A204.1 (cell line): ENCODE results near the gene CD300C.
"Not testable (repeated sequence)": the region's sequence is repeated elsewhere in the genome, so short reads cannot be mapped to it uniquely, and the experiment has no call there.

Source experiments
- FAIRE-seq: peaks from 2 replicates; lab custom pipeline; 2012; peaks lifted over from hg19 to GRCh38; lab: Jason Lieb, UNC

The CD300C gene

DNA sequence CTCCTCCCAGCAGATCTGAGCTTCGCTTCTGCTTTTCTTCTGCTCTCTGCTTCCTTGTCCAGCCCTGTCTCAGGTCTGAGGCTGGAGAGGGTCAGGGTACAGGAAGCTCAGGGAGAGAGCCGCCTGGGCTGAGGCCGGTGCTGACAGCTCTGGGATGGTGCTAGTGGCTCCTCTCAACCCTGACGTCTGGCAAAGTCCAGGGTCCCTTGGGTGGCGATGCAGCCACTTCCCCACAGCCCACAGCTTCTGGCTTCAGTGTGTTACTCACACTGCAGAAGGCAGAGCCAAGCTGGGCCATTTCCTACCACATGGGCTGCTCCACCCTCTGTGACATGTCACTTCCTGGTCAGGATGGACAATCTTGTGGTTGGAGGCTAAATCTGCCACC lies at the start of gene CD300C:
CD300C (minus strand) TSS at position 273 of the 388 bp plus-strand sequence. CDS start 333 bp downstream, outside the sequence.
- FAIRE-seq = no peak

DNA sequence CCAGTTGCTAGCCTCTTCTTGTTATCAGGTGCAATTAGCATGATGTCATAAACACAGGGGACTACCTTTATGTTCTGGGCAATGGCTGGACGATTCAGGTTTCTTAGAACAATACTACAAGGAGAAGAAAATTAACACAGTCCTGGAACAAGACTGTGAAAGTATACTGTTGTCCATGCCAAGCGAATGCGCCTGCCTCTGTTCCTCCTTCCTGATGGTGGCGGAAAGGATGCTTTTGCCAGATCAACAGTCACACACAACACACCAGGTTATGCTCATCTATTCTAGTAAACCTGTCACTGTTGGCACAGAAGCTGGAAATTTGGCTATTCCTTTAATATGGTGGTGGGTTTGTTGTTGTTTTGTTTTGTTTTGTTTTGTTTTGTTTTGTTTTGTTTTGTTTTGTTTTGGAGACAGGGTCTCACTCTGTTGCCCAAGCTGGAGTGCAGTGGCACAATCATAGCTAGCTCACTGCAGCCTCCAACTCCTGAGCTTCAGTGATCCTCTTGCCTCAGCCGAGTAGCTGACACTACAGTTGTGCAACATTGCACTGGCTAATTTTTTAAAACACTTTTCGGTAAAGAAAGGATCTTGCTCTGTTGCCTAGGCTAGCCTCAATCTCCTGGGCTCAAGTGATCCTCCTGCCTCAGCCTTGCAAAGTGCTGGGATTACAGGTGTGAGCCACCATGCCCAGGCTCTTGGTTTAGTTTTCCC lies 49.3 kb upstream of the CD300C start:
- no peak for FAIRE-seq

DNA sequence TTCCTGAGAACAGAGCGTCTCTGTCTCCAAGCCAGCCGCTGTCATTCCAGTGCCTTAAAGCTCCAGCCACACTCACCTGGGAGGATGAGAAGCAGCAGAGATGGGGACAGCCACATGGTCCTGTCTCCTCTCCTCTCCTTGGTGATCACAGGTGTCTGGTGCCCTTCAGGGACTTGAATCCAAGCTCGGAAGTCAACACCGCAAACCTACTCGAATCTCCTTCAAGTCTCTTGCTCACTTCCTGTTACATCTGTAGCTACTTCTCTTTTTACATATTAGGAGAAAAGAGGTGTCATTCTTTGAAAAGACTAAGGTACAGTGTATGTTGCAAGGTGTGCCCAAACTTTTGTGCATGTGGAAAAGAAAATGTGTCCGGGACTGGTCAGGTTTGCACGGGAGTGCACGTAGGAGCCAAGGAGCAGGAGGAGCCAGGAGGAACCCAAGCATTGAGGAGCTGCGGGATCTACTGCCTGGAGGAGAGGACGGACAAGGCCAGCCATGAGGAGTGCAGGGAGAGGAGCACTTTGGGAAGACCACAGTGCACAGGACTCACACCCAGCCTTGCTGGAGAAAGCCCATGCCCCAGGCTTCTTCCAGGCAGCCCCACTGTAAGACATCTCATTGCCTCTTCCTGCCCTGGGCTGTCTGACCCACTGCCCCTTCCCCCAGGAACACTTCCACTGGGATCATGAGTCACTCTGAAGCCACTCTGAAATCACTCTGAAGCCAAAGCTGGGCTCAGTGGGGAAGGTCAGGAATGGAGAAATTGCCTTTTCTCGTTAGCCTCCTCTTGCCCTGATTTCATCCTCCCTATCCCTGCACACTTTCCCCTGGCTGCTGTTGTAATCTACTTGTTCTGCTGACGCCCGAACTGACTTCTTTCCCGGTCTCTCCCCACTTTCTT lies 46.4 kb upstream of the CD300C start, which contains the start of gene CD300LD:
CD300LD (minus strand) TSS at position 197 of the 904 bp plus-strand sequence; CDS start at position 116, 81 bp downstream.
- no peak for FAIRE-seq

GRCh38 chr17:74591503-74591902 lies 45.6 kb upstream of the CD300C start:
- no peak for FAIRE-seq

GRCh38 chr17:74585711-74586110 lies 39.8 kb upstream of the CD300C start:
- no peak for FAIRE-seq

DNA sequence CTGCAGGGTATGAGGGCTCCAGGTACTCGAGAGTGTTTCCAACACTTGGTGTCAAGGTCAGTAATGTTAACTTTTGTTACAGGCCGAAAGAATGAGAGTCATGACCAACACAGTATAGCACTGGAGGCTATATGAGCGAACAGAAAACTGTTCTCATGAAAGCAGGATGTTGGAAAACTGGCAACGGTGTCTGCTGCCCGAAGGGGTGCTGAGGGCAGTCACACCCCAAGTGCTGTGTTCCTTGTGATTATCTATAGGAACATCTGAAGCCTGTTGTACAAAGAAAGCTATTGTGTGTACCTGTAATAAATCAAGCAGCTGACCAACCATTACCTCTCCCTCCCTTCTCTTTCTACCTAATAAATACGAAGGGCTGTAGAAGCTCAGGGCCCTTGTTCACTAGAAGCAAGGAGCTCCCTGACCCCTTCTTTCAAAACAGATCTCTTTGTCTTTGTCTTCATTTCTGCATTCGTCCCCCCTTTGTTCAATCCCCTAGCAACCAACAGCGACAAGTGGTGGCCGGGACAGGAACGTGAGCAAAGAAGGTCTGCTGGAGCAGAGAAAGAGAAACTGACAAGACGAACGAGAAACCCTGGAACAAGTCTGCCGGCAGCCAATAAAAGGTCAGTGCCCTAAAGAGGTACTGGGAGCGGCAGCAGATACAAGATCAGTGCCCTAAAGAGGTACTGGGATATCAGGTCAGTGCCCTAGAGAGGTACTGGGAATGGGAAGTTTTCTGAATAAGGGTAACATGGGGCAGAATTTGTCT lies 38.6 kb upstream of the CD300C start:
- no peak for FAIRE-seq

GRCh38 chr17:74582633-74583032 lies 36.7 kb upstream of the CD300C start:
- FAIRE-seq = no peak

- no peak for FAIRE-seq
Measured at GRCh38 chr17:74579900-74580299, 34.0 kb upstream of the CD300C start.

GRCh38 chr17:74578979-74579378 lies 33.1 kb upstream of the CD300C start:
- FAIRE-seq = no peak

GRCh38 chr17:74574489-74575142 lies 28.7 kb upstream of the CD300C start:
- no peak for FAIRE-seq

DNA sequence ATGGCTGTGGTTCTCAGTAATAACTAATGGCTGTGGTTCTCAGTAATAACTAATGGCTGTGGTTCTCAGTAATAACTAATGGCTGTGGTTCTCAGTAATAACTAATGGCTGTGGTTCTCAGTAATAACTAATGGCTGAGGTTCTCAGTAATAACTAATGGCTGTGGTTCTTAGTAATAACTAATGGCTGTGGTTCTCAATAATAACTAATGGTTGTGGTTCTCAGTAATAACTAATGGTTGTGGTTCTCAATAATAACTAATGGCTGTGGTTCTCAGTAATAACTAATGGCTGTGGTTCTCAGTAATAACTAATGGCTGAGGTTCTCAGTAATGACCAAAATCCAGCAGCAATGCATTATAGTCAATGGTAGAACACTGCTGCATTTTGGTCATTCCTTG lies 27.7 kb upstream of the CD300C start:
- not testable (repeated sequence) for FAIRE-seq

DNA sequence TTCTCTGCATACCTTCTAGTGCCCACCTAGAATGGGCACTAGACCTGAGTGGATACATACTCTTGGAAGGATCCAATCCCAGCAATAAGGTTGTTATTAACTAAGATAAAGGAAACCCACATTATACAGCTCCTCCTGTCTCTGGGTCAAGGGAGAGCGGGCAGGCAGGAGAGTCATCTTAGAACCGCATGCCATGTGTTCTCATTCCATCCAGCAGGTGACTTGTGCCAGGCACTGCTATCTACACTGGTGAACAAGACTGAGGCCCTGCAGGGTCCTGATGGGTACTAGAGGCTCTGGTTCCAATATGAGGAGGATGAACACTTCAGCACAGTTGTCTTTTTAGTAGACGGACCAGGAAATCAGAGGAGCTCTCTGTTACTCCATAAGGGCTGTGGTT lies 27.3 kb upstream of the CD300C start:
- FAIRE-seq = no peak

GRCh38 chr17:74571621-74572270 lies 25.8 kb upstream of the CD300C start:
- no peak for FAIRE-seq

DNA sequence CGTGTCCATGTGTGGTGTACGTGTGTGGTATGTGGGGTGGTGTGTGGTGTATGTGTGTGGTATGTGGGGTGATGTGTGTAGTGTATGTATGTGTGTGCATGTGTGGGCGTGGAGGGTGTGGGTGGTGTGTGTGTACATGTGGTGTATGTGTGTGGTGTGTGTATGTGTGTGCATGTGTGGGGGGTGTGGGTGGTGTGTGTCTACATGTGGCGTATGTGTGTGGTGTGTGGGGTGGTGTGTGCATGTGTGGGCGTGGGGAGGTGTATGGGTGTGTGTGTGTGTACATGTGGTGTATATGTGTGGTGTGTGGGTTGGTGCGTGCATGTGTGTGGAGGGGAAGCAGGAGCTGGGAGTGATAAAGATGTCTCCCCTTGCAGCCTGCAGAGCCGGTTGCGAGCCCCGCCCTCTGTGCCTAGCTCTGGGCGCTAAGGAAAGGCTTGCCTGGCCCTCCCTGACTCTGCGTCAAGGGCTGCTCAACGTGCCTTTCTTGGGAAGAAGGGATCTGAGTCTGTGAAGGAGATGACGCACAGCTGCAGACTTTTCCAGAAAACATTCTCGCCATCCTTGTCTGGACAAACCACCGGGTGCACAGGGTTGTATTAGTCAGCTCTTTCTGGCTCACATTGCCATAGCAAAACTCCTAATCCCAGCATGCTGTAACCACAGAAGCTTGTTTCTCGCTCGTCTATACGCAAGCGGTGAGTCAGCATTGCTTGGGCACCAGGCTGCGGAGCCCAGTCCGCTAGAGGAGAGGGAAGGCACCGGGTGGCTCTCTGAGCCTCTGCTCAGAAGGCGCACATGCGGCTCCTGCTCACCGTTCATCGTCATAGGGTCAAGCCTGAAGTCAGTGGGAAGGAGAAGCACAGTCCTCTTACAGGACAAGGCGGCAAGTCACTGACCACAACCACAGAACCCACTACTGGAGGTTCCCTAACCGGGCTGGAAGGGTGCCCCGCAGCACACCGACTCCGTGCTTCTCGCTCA lies 23.4 kb upstream of the CD300C start:
- no peak for FAIRE-seq

GRCh38 chr17:74568106-74568873 lies 22.4 kb upstream of the CD300C start:
- no peak for FAIRE-seq

- FAIRE-seq = no peak
Measured at GRCh38 chr17:74567397-74567796, 21.5 kb upstream of the CD300C start, which contains the start of gene CD300H. TSS of gene CD300H (minus strand) at chr17:74567509.

DNA sequence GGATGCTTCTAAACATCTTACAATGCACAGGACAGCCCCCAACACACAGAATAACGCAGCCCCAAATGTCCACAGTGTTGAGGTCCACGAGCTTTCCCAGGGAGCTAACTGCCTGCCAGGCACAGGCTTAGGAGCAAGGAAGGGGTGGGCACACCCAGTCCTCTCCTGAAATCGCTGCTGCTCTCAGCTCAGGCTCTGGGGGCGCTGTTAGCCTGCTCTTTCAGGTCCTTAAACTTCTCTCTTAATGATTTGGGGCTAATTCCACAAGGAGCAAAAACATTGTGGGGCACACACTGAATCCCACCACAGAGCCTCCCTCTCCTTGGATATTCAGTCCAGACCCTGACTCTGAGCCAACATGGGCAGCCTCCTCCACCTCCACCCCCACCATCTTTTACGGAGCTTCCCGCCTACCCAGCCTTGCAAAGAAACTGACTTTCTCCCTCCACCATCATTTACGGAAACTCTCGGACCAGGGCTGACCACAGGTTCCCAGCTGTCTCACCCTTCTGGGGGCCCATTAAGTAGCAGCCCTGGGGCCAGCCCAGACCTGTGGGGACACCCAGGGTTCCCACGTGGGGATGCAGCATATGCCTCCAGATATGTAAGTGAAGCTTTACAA lies 20.3 kb upstream of the CD300C start:
- FAIRE-seq = no peak

GRCh38 chr17:74565126-74565525 lies 19.2 kb upstream of the CD300C start:
- FAIRE-seq = no peak

GRCh38 chr17:74563358-74563757 lies 17.4 kb upstream of the CD300C start:
- FAIRE-seq = no peak
